Adipocyte (in vitro differentiated cells): ENCODE measurements around the gene LRRC46.

Experiments
- DNase-seq: peaks from one replicate; pipeline ENCODE4 v3.0.0-alpha.2; 2015; ENCODE audit warnings: low read depth
- H3K27me3 ChIP-seq: replicated peaks from 2 replicates; pipeline ENCODE4 v1.7.0; 2013; ENCODE audit warnings: mild to moderate bottlenecking, low read length, moderate library complexity; ENCODE audit not compliant: control insufficient read depth, insufficient read depth
- H3K36me3 ChIP-seq: 2 replicates; pipeline ENCODE4 v1.7.0; 2013; ENCODE audit warnings: low read length, mild to moderate bottlenecking, moderate library complexity; ENCODE audit not compliant: control insufficient read depth, insufficient read depth, severe bottlenecking
- H3K4me1 ChIP-seq: 2 replicates; pipeline ENCODE4 v1.7.0; 2013; ENCODE audit warnings: mild to moderate bottlenecking, low read length, moderate library complexity; ENCODE audit not compliant: control insufficient read depth, insufficient read depth
- H3K4me3 ChIP-seq: 2 replicates; pipeline ENCODE4 v1.7.0; 2013; ENCODE audit warnings: mild to moderate bottlenecking, low read length, moderate library complexity
- H3K9ac ChIP-seq: 2 replicates; pipeline ENCODE4 v1.7.0; 2013; ENCODE audit warnings: mild to moderate bottlenecking, low read length, moderate library complexity
- H3K9me3 ChIP-seq: 2 replicates; pipeline ENCODE4 v1.7.0; 2013; ENCODE audit warnings: mild to moderate bottlenecking, low read length, moderate library complexity; ENCODE audit not compliant: control insufficient read depth

The LRRC46 gene

DNA sequence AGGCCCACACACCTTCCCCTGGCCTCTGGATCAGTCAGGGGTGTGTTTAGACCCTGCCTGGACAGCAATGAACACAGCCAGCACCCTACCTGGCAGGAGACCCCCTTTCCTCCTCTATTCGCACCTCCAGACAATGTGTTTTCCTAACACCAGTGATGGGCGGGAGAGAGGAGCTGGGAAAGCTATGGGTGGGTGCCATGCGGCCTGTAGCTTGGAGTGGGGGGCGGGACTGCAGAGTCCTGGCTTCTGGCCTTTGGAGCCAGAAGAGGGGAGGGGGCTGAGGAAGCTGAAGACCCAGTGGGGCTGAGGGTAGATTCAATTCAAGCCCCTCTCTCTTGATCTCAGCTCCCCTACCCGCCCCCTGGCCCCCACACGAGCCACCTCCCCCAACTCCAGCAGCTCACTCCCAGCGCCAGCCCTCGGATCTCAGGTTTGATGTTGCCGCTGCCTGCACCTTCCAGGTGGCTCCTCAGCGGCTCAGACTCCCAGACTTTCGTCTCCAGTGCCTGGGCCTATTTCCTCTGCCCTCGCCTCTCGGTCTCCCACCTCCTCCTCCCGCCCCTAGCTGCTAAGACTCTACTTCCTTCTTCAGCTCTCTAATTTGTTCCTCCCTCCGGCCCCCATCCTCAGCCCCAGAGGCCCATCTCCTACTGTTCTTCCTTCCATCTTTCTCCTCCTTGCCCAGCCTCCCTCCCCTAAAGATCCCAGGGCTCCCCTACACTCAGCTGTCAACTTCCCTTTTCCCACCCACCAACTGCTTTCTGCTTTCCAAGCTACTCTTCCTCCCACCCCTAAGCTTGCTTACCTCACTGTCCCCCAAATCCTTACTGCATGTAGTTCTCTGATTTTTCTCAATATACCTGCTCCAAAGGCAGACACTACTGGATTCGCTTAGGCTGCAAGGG is 26.3 kb downstream of the LRRC46 start:
- peaks cover 5% of the 10 kb centered on the region for H3K4me1 ChIP-seq
- no peaks in the 10 kb centered on the region for H3K9me3 ChIP-seq
- no peak overlapping the region for H3K9ac ChIP-seq
- H3K36me3 ChIP-seq: no peaks in the 10 kb centered on the region
- no peak overlapping the region for H3K4me3 ChIP-seq
- H3K27me3 ChIP-seq: peaks cover 55% of the 10 kb centered on the region
- DNase-seq: no peak

DNA sequence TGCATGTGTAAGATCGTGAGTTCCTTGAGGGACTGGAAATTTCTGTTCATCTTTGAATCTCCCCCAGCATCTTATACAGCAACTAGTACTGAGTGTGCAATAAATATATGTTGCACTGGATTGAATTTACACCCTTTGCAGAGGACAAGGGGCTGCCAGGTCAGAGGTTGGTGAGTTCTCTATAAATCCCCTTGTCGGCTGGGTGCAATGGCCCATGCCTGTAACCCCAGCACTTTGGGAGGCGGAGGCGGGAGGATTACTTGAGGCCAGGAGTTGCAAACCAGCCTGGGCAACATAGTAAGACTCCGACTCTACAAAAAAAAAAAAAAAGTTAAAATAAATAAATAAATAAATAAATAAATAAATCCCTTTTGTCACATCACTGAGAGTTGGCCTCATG is 28.9 kb downstream of the LRRC46 start:
- Histone ChIP-seq H3K9me3 (no peaks in the 10 kb centered on the region), H3K36me3 (no peaks in the 10 kb centered on the region), H3K9ac (no peak overlapping the region), H3K4me3 (no peak overlapping the region), H3K4me1 (peaks cover 17% of the 10 kb centered on the region), H3K27me3 (peaks cover 29% of the 10 kb centered on the region)
- no peak for DNase-seq

DNA sequence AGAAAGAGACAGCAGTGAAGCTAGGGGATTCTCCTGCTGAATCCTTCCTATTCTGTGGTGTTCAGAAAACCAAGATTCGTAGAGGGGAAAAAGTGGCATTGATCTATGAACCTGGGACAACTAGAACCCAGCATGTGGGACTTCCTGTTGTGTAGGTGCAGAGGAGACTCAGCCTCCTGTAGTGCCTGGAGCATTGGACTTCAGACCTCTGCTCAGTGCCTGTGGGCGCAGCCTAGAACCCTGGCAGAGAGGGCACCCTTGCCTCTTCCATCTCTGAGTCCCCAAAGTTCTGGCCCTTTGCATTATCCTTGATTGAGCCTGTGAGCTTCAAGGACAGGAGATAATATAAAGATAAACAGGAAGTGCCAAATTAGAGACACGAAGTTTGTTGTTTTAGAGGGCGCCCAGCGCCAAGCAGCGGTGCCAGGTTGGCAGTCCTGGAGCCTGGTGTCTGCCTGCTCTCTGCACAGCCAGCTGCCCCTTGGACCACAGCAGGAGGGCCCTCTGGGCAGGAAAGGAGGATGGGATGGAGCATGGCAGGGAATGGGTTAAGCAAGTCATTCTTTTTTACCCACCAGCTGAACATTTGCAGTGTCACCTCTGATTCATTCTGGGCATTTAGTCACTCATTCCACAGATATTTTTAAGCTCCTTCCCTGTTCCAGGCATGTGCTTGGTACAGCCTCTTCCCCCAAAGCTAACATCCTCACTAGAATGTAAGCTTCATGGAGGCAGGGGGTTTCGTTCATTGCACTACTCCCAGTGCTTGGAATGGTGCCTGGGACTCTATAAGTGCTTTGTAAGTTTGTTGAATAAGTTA is 31.4 kb downstream of the LRRC46 start:
- H3K4me3 ChIP-seq: no peak overlapping the region
- H3K36me3 ChIP-seq: no peaks in the 10 kb centered on the region
- peak; percentile 59 for DNase-seq
- H3K4me1 ChIP-seq: peaks cover 17% of the 10 kb centered on the region
- H3K9ac ChIP-seq: peak overlapping the region; percentile 30
- H3K9me3 ChIP-seq: no peaks in the 10 kb centered on the region
- H3K27me3 ChIP-seq: peaks cover 8% of the 10 kb centered on the region

DNA sequence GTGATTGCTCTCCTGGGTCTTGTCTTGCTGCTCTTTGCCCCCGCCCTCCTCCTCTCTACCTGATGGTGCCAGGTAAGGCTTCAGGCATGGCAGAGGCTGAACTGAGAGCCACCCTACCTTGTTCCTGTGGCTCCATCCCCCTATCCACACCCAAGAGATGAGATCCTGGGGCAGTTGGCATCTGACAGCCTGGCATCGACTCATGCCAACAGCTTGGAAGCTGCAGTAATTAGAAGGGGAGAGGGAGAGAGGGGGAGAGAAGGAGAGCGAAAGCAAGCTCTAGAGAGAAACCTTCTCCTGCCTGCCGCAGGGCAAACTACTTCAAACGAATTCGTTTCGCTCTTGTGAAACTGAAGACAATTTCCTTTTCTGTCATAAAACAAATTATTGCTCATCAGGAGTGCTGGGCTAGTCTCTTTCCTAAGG is 33.3 kb downstream of the LRRC46 start:
- Histone ChIP-seq H3K27me3 (peaks cover 18% of the 10 kb centered on the region), H3K36me3 (no peaks in the 10 kb centered on the region), H3K9me3 (no peaks in the 10 kb centered on the region), H3K9ac (peak overlapping the region; percentile 19), H3K4me3 (no peak overlapping the region), H3K4me1 (peaks cover 17% of the 10 kb centered on the region)
- DNase-seq: no peak

DNA sequence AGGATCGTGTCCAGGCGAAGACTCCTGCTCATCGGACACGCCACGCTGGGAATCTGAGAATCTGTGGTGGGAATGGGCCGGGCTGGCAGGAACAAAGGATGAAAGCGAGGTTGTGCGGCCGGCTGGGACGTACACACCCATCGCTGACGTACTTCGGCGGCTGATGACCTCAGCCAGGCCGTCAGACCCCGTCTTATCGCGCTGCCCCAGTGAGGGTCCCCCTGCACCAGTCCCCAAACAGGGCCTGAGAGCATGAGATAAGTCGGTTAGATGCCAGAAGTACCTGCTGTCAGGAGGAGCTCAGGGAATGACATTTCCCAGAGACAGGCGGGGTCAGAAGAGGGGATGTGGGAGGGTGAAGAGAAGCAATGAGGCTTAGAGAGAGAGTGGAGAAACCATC is 35.5 kb downstream of the LRRC46 start:
- Histone ChIP-seq H3K9ac (no peak overlapping the region), H3K27me3 (peaks cover 24% of the 10 kb centered on the region), H3K36me3 (no peaks in the 10 kb centered on the region), H3K9me3 (no peaks in the 10 kb centered on the region), H3K4me1 (peaks cover 17% of the 10 kb centered on the region), H3K4me3 (no peak overlapping the region)
- no peak for DNase-seq

DNA sequence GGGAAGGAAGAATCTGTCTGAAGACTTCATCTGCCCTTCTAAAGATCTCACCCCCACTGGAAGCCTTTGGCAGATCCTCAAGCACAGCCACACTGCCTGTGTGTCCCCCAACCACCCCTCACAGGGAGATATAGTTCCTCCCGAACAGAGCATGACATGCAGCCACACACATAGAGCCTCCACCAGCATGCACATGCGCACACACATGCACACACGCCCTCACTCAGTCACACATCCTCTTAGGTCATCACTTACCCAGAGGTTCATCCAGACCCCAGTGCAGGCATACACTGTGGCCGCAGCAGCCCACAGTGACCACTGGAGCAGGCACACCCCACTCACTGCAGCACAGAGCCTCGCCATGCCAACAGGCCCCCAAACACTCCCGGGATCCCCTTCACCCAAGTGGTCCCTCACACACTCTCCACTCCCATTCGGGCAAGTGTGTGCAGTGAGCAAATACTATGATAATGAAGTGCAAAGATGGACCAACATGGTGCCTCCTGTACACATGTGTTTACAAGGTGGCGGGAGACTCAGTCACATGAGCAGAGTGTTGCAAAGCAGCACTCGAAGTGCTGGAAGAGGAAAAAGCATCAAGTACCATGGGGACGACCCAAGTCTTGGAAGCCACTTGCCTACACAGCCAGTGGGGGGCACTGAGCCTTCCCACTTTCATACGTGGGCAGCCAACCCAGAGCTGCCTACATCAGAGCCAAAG is 36.5 kb downstream of the LRRC46 start:
- H3K9me3 ChIP-seq: no peaks in the 10 kb centered on the region
- H3K9ac ChIP-seq: no peak overlapping the region
- peaks cover 24% of the 10 kb centered on the region for H3K27me3 ChIP-seq
- peaks cover 19% of the 10 kb centered on the region for H3K4me1 ChIP-seq
- no peaks in the 10 kb centered on the region for H3K36me3 ChIP-seq
- DNase-seq: no peak
- H3K4me3 ChIP-seq: no peak overlapping the region

DNA sequence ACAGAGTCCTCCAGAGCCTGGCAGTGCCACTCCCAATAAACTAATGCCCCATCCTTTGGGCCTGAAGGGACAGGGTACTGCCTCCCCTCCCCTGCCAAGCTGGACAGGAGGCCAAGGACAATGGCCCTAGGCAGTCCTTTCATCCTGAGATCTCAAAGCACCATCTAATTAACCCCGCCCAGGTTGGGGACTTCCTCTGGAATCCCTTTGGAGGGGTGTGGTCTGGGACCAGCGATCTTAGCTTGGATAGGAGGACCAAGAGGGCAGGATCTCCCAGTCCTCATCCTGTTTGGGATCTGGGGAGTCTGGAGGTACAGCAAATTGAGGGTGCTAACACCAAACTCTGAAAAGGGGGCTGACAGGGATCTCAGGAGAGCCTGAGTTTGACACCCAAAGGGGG is 37.6 kb downstream of the LRRC46 start:
- Histone ChIP-seq H3K9ac (no peak overlapping the region), H3K9me3 (no peaks in the 10 kb centered on the region), H3K4me3 (no peak overlapping the region), H3K4me1 (peaks cover 15% of the 10 kb centered on the region), H3K36me3 (no peaks in the 10 kb centered on the region), H3K27me3 (peaks cover 24% of the 10 kb centered on the region)
- DNase-seq: no peak

DNA sequence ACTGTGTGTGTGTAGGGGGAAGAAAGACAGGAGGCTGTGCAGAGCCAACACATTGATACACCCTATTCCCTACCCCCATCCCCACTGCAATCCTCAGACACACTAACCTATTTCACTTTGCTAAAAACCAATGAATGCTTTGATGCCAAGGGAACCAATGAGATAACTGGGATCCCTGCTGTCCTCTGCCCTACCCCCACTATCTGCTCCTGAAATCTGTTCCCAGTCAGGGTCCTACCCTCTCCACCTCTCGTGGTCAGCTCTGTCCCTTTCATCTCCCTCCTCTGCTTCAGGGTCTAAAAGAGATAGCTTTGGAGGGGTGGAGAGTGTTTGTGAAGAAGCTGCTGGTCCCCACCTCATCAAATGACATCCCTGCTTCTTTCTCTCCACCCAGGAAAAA is 38.6 kb downstream of the LRRC46 start:
- no peak overlapping the region for H3K9ac ChIP-seq
- no peaks in the 10 kb centered on the region for H3K9me3 ChIP-seq
- DNase-seq: no peak
- peaks cover 28% of the 10 kb centered on the region for H3K27me3 ChIP-seq
- H3K36me3 ChIP-seq: no peaks in the 10 kb centered on the region
- H3K4me3 ChIP-seq: no peak overlapping the region
- H3K4me1 ChIP-seq: peaks cover 14% of the 10 kb centered on the region

DNA sequence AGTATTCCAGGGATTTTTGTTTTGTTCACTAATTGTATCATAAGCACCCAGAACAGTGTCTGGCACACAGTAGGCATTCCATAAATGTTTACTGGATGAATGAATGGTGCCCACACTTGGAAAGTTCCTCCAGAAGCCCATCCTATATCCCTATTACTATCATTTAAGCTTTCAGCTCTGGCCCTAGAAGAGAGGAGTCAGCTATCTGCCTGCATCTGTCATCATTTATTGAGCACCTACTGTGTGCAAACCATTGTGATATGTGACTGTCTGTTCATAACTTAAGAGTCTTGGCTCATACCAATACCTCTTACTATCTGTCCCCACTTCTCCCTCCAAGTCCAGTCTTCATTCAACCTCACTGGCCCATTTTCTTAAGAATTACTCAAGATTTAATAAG is 39.6 kb downstream of the LRRC46 start:
- Histone ChIP-seq H3K9ac (no peak overlapping the region), H3K27me3 (peaks cover 28% of the 10 kb centered on the region), H3K4me3 (no peak overlapping the region), H3K36me3 (no peaks in the 10 kb centered on the region), H3K4me1 (peaks cover 22% of the 10 kb centered on the region), H3K9me3 (no peaks in the 10 kb centered on the region)
- no peak for DNase-seq

DNA sequence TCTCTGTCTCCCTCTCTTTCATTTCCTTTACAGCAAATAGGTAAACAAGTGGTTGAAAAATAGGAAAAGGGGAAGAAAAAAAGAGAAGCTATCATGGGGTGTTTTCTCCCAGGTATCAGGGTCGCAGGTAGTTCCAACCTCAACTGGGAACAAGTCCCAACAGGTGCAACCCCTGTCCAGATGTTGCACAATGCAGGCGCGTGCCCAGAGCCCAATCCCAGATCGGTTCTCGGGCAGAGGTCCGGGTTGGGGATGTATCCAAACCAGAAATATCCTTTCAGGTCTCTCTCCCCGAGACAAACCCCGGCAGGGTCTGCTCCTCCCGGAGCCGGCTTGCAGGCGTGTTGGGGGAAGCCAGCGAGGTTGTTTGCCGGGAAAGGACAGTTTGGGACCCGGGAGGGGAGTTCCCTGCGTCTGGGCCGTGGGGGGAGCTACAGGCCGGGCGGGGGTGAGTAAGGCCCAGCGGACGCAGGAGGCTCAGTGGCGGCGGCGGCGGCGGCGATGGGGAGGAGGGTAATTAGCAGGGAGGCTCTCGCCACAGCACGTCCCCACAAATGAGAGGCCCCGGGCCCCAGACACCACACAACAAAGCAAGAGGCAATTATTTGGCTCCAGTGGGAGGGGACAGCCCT is 40.7 kb downstream of the LRRC46 start:
- no peak for DNase-seq
- Histone ChIP-seq H3K9ac (peak overlapping the region; percentile 27), H3K36me3 (no peaks in the 10 kb centered on the region), H3K4me3 (no peak overlapping the region), H3K4me1 (peaks cover 23% of the 10 kb centered on the region), H3K9me3 (no peaks in the 10 kb centered on the region), H3K27me3 (peaks cover 28% of the 10 kb centered on the region)
